Measurements from ENCODE around the gene THOP1.

THOP1 gene

DNA sequence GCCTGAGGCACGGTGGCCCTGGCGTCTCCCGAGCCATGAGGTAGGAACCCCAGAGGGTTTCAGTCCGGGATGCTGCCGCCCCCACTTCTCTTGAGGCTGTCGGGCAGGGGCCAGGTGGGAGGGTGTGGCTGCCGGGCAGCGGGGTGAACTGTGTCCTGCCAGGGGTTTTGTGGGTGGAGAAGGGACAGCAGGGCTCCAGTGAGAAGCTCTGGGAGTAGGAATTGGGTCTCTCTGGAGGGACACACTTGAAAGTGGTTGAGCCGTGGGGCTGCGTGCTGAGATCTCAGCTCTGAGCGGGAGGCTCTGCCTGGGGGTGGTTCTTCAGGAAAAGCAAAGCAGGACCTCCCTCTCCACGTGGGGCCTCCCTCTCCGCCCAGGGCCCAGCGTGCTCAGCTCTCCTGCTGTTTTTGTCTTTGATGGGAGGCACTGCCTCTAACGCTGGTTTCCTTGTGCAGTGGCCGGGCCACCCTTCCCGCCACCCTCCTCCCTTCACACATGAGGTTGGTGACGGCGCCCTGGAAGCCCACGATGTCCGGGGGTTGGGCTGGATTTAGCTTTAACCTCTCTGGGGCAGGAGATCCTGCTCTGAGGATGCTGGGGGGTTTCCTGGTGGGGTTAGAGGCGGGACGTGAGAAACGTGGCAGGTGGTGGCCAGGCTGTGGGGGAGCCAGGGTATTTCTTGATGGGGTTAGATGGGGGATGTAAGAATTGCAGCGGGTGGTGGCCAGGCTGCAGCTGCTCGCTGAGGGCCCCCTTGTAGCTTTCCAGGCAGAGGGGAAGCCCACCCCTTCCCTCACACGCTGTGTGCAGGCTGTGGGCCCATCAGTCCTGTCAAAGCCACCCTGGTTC, 19.1 kb downstream of the THOP1 start:
- DNase-seq: no peak

DNA sequence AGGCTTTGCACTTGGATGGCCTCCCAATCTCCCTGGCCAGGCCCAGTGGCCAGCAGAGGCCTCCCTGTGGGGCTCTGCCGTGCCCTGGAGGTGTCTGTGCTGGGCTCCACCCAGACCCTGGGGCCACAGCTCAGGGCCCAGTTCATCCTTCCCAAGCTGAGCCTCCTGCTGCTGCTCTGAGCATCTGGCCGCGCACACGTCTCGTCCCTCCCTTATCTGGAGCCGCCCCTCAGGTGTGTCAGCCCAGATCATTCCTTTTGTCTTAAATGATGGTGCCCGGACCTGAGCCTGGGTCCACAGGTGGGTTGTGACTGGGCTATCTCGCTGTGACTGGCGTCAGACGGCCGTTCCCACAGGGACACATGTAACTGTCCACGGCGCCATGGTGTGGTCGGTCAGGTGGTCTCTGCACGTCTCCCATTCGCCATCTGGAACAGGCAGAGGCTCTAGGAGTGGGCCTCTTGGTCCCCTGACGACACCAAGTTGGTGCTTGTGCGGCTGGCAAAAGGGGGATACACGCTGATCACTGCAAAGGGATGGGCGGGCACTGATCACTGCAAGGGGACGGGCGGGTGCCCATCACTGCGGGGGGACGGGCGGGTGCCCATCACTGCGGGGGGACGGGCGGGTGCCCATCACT, 20.1 kb downstream of the THOP1 start:
- DNase-seq: no peak

DNA sequence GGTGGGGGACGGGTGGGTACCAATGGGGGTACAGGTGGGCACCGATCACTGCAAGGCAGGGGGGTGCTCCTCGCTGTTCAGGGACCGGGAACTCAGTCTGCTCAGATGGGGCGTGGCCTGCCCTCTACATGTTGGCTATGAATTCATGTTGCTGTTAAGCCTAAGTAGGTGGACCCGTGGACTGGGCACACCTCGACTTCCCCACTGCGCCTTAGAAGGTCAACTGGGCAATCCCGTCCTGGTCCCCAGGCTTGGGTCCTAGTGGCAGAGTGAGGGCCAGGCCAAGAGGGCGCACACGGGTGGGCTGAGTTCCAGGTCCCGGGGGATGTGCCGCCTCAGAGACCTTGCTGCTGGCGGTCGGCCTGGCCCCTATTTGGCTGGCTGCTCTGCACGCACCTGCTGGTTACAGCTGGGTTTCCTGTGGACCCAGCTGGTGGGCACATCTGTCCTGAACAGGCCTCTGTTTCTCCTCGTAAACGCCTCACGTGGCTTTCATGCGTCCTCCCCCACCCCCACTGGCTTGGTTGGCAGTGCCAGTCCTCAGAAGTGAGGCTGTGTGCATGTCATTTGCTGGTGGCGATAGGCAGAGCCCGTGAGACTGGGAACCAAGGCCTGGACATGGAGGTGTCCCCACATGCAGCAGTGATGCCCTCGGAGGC, 20.8 kb downstream of the THOP1 start:
- DNase-seq: no peak

DNA sequence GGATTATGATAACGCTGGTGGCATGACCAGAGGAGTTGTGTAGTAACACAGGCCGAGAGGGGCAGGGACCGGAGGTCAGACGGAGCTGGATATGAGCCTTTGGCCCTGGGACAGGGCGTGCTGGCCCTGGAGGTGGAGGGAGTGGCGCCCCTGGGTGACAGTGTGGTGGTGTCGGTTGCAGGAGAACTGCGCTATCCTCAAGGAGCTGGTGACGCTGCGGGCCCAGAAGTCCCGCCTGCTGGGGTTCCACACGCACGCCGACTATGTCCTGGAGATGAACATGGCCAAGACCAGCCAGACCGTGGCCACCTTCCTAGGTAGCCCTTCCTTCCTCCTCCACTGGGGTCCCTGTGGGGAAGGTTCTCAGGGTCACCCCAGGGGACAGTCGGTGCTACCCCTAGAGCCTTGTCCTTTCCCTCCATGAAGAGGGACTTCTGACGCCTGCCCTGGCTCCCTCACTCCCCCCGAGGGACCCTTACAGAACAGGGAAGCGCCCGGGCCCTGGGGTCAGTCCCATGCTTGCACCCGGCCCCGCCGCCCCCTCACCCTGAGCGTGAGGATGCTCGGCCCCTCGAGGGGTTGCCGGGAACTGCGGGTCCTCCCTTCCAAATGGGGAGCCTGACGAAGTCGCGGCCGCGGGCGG, 21.6 kb downstream of the THOP1 start:
- no peak for DNase-seq

DNA sequence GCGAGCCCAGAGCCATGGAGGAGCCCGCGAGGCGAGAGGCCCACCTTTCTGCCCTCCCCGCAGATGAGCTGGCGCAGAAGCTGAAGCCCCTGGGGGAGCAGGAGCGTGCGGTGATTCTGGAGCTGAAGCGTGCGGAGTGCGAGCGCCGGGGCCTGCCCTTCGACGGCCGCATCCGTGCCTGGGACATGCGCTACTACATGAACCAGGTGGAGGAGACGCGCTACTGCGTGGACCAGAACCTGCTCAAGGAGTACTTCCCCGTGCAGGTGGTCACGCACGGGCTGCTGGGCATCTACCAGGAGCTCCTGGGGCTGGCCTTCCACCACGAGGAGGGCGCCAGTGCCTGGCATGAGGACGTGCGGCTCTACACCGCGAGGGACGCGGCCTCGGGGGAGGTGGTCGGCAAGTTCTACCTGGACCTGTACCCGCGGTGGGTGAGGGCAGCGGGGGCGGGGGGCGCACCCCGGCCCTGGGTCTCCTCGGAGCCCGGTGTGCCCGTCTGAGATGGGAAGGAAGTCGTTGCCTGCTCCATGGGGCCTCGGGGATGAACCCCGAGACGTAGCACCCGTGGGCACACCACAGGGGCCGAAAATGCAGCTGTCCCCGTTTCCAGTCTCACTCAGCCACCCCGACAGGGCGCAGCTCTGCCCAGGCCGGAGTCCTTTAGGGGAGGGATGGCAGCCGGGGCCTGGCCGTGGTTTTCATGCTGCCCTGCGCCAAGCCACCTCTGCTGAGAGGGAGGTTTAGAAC, 22.3 kb downstream of the THOP1 start:
- no peak for DNase-seq

- DNase-seq: no peak
Measured at GRCh38 chr19:2808129-2808941, 23.0 kb downstream of the THOP1 start.

DNA sequence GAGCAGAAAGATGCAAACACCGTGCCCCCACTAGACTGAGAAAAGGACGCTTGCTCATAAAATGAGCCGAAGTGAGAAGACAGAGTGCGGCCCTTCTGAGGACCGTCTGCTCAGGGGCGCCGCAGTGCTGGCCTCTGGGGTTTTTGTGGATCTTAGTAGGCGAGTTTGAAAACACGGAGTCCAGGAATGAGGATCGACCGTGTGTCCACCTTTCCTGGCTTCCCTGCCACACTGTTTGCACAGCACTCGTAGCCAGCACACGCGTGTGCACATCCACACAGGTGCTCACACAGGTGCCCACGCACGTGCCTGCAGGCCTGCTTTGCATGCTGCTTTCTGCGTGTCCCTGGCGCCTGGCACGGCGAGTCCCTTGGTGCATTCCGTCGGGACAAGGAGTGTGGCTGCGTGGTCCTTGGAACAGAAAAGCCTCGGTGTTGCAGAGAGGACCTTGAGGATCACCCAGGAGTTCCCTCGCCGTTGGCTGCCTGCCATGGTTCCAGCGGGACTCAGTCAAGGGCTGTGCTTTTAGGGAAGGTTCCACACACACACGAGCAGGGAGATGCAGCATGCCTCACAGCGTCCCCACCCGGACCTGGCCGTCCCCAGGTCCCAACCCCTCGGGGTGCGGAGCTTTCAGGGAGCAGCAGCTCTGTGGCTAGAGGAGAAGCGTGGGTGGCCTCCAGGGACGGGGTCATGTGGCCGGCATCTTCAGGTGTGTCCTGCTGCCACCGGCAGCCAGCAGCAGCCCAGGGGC, 24.3 kb downstream of the THOP1 start:
- no peak for DNase-seq

DNA sequence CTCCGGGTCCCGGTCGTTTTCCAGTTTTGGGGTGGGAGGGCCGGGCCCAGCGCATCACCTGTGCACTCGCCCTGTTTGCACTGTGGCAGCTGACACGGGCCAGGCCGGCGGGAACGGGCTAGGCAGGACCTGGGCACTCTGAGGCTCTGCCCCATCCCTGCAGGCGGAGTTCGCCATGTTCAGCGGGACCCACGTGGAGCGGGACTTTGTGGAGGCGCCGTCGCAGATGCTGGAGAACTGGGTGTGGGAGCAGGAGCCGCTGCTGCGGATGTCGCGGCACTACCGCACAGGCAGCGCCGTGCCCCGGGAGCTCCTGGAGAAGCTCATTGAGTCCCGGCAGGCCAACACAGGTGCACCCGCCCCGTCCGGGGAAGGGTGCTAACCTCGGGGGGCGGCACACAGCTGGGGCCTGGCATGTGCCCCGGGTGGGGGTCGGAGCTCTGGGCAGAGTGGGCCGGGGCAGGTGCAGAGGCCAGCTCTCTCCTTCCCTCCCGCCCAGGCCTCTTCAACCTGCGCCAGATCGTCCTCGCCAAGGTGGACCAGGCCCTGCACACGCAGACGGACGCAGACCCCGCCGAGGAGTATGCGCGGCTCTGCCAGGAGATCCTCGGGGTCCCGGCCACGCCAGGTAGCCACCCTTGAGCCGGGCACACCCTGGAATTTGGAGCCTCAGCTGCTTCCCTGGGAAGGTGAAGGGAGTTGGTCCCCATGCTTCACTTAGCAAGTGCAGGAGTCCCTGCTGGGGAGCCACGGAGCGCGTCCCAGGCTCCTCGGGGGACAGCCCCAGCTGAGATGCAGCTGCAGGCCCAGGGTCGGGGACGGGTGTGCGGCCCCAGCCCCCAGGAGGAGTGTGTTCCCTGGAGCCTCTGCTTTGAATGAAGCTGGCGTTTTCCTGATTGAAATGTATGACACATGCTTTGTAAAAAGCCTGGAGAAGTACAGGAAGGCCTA, 25.1 kb downstream of the THOP1 start:
- DNase-seq: no peak

DNA sequence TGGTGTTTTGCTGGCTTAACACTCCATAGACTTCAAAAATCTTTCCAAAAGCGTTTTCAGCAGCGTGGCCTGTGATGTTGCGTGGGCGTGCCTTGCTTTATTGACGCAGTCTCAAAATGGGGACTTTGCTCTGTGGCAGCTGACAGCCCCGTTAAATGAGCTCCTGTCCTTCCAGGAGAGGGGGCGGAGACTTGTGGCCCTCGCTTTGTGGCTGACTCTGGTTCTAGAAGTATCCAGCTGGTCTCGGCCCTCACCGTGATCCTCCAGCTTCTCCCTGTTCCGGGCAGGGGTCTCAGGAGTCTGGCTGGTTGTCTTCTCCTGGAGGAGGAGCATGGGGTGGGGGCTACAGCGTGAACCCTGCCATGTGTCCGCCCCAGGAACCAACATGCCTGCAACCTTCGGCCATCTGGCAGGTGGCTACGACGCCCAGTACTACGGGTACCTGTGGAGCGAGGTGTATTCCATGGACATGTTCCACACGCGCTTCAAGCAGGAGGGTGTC, 26.0 kb downstream of the THOP1 start:
- DNase-seq: no peak

GRCh38 chr19:2811735-2812413, 26.6 kb downstream of the THOP1 start:
- no peak for DNase-seq

GRCh38 chr19:2812414-2813234, 27.3 kb downstream of the THOP1 start:
- no peak for DNase-seq

- no peak for DNase-seq
Measured at GRCh38 chr19:2813235-2814160, 28.2 kb downstream of the THOP1 start.

DNA sequence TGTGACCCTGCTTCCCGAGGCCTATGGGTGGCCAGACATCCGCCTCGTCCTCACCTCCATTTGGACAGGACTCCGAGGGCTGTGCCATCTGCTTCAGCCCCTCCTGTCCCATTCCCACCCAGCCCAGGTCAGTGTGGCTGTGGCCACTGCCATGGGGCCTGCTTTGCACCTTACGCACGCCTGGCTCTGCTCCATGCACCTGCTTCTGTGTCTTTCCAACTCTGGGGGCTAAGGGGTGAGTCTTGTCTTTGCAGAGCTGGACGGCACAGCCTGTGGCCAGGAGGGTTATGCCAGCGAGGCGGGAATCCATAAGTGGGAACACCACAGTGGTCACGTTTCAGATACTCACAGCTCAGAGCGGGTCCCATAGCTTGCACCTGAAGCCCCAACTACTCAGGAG, 29.1 kb downstream of the THOP1 start:
- no peak for DNase-seq

GRCh38 chr19:2815191-2815614, 29.9 kb downstream of the THOP1 start:
- no peak for DNase-seq

DNA sequence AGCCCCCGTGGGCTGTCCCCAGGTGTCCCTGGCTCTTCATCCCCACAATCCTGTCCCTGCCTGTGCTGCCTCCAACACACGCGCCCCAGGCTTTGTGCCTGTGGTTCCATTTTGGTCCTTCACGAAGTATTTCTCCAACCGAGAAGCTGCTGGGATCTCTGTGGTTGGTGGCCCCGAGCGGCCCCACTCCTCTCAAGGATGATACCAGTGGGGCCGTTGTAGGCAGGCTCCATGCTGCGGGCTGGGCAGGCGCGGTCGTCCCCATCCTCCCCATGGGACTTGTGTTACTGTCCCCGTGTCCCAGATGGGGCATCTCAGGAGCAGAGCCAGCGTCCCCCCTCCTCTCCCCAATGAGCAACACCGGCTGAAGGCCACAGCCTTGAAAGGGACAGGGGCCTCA, 30.6 kb downstream of the THOP1 start:
- no peak for DNase-seq

- no peak for DNase-seq
Measured at GRCh38 chr19:2816641-2817040, 31.3 kb downstream of the THOP1 start.
